Limb (tissue), 2 donors: ENCODE data around the gene SPSB1.

ENCODE experiments used
- DNase-seq, 2 donors: peaks; one replicate each; pipeline ENCODE4 v3.0.0-alpha.2; 2016; ENCODE audit errors: extremely low spot score in 2 of 2

SPSB1 gene

GRCh38 chr1:9260059-9260766 is 32.5 kb upstream of the SPSB1 start:
- no peak for DNase-seq

- no peak for DNase-seq
Observed at GRCh38 chr1:9261496-9261895, 31.2 kb upstream of the SPSB1 start.

- DNase-seq = no peak
Observed at GRCh38 chr1:9262096-9262986, 30.4 kb upstream of the SPSB1 start.

- no peak for DNase-seq
Observed at GRCh38 chr1:9263276-9263855, 29.3 kb upstream of the SPSB1 start.

- no peak for DNase-seq
Observed at GRCh38 chr1:9263984-9264872, 28.5 kb upstream of the SPSB1 start.

GRCh38 chr1:9265037-9265436 is 27.7 kb upstream of the SPSB1 start:
- DNase-seq = no peak

GRCh38 chr1:9265968-9266367 is 26.7 kb upstream of the SPSB1 start:
- DNase-seq = no peak

- DNase-seq = no peak
Observed at GRCh38 chr1:9267352-9267686, 25.4 kb upstream of the SPSB1 start.

- no peak for DNase-seq
Observed at GRCh38 chr1:9267827-9268581, 24.7 kb upstream of the SPSB1 start.

GRCh38 chr1:9269078-9269501 is 23.6 kb upstream of the SPSB1 start:
- no peak for DNase-seq

GRCh38 chr1:9269721-9270120 is 23.0 kb upstream of the SPSB1 start:
- no peak for DNase-seq

GRCh38 chr1:9270290-9270883 is 22.3 kb upstream of the SPSB1 start:
- no peak for DNase-seq

GRCh38 chr1:9271283-9271682 is 21.4 kb upstream of the SPSB1 start:
- no peak for DNase-seq

- no peak for DNase-seq
Observed at GRCh38 chr1:9271861-9272595, 20.7 kb upstream of the SPSB1 start.

GRCh38 chr1:9273177-9273576 is 19.5 kb upstream of the SPSB1 start:
- DNase-seq = no peak

- no peak for DNase-seq
Observed at GRCh38 chr1:9275161-9275560, 17.5 kb upstream of the SPSB1 start.

- DNase-seq = no peak
Observed at GRCh38 chr1:9275567-9276034, 17.1 kb upstream of the SPSB1 start.

GRCh38 chr1:9278116-9278515 is 14.6 kb upstream of the SPSB1 start:
- DNase-seq = no peak

- DNase-seq = no peak
Observed at GRCh38 chr1:9278585-9279153, 14.0 kb upstream of the SPSB1 start.
